HFF-Myc (cell line): ENCODE results near the gene MPHOSPH9.

Experiments
- DNase-seq: peaks from one replicate; pipeline ENCODE4 v3.0.0-alpha.2; 2011; ENCODE audit warnings: low read depth; ENCODE audit errors: extremely low read depth
- H3K4me3 ChIP-seq: replicated peaks from 2 replicates; pipeline ENCODE4 v1.5.1; 2011; ENCODE audit warnings: low read depth, mild to moderate bottlenecking, control low read depth, low read length
- TF ChIP-seq, protein P1 (sequence below): IDR thresholded peaks from 2 replicates; pipeline ENCODE4 v1.5.1; 2012; ENCODE audit warnings: mild to moderate bottlenecking, low read depth, low read length, control low read depth; ENCODE audit errors: missing control alignments

The MPHOSPH9 gene

DNA sequence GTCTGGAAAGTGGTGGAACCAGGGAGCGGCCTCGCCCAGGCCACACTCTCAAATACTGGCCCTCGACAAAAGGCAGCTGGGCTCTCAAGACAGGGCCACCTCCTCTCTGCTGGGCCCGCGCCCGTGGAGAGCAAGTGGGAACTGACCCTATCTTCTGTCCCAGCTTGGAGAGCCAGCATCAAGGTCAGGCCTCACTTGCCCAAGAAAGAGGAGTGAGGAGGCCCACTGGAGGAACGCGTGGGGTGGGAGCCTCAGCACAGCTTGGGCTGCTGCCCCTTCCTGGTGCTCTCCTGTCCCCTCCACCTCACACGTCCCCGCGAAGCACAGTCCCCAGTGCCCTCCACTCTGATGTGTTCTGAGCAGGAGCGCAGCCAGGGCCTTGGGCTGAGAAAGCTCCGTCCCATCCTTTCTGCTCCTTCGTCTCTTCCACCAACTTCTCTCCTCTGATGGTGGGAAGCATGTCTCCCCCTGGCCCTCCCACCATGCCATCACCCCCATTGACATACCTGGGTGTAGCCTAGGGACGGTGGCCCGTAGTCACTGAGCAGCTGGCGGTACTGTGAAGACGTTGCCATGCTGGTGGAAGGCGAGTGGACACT lies 33.8 kb upstream of the MPHOSPH9 start:
- DNase-seq = no peak
- no peak overlapping the region for H3K4me3 ChIP-seq
- TF ChIP-seq, protein P1, sequence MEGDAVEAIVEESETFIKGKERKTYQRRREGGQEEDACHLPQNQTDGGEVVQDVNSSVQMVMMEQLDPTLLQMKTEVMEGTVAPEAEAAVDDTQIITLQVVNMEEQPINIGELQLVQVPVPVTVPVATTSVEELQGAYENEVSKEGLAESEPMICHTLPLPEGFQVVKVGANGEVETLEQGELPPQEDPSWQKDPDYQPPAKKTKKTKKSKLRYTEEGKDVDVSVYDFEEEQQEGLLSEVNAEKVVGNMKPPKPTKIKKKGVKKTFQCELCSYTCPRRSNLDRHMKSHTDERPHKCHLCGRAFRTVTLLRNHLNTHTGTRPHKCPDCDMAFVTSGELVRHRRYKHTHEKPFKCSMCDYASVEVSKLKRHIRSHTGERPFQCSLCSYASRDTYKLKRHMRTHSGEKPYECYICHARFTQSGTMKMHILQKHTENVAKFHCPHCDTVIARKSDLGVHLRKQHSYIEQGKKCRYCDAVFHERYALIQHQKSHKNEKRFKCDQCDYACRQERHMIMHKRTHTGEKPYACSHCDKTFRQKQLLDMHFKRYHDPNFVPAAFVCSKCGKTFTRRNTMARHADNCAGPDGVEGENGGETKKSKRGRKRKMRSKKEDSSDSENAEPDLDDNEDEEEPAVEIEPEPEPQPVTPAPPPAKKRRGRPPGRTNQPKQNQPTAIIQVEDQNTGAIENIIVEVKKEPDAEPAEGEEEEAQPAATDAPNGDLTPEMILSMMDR = no peak

DNA sequence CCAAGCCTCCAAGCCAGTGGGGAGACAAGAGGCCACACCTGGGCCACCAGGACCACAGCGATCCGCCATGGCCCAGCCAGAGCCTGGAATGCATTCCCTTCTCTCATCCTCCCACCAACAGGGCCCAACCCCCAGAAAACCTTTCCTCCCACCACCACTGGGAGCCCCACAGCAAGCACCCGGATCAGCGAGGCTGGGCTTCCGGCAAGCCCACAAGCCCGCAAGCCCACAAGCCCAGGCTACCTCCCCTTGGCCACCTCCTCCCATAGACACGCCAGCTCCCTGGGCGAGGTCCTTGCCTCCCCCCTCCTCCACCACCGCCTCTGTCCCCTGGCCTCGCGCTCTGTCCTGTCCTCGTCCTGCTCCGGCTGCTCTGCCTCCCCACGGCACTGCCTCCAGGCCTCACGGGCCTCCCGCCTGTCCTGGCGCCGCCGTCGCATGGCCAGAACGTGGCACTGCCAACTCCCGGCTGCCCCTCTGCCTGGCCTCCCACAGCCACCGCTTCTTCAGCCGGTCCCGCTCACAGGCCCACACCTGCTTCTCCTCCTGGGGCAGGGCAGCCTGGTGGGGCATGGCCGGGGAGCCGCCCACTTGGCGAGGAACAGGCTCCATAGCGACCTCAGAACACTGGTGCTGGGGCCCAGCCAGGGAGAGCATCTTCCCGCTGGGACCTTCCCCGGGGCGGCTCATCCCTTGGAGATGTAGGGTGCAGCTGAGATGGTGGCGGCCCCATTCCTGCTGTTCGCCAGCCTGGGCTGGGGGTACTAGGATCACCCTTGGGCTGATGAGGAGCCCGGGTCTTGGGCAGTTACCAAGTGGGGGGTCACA lies 33.1 kb upstream of the MPHOSPH9 start:
- TF ChIP-seq, protein P1 = no peak
- DNase-seq = no peak
- no peak overlapping the region for H3K4me3 ChIP-seq

DNA sequence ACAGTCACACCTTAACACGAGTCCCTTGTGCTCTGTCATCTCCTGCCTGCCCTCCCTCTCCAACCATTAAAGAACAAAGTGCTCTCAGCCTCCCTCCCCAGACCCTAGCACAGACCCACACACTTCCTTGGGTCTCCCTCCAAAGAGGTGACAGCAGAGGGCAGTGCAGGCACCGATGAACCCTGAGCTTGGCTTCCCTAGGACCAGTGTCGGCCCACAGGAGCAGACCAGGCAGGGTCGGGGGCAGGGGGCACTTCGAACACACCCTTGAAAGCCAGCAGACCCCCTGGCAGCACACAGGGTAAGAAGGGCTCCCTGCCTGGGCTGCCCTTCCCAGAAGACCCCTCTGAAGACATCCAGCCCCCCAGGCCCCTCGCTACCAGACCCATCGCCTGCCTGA lies 31.7 kb upstream of the MPHOSPH9 start:
- TF ChIP-seq, protein P1 = peak; percentile 20
- no peak for DNase-seq

DNA sequence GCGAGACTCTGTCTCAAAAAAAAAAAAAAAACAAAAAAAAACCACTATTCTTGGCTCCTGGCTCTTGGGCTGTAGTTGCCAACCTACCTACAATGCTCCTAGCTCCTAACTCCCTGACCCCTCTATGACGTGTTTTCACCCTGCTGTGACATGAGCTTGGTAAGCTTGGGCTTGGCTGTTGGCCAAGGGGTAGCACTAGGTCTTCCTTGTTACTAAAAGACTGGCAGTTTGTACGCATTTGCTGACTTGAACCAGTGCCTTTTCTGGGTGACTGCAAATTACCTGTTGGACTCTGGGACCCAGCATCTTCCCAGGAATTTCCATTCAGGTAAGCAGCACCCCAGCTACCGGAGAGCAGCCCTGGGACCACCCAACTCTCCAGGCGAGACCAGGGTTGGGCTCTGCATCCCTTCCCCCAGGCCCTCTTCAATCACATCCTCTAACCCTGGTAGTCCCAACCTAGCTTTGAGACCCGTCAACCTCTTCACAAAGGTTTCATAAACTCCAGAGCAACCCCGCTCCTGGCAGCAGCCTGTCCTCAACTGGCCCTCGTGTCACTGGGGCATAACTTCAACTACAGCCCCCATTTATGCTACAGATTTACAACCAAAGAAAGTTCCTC lies 30.4 kb upstream of the MPHOSPH9 start:
- TF ChIP-seq, protein P1 = no peak
- no peak overlapping the region for H3K4me3 ChIP-seq
- no peak for DNase-seq

More for the DNA sequence above, 31.7 kb upstream of the MPHOSPH9 start:
- H3K4me3 ChIP-seq = no peak overlapping the region

DNA sequence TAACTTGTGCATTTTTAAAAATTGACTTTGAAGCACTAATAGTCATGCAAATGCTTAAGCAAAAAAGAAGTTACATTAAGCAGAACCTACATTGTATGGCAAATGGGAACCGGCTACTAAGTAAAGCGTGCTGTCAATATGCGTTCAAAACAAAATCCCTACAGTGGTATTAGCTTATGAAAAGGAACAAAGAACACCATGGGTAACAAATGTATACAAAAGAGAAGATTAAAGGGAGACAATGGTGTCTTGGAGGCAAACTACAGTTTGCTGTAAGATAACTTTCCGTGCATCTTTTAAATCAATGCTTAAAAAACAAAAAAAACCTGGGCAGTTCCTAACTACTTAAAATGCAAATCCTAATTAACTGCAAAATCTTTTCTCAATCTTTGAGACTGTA lies 28.3 kb upstream of the MPHOSPH9 start:
- TF ChIP-seq, protein P1 = no peak
- no peak for DNase-seq

DNA sequence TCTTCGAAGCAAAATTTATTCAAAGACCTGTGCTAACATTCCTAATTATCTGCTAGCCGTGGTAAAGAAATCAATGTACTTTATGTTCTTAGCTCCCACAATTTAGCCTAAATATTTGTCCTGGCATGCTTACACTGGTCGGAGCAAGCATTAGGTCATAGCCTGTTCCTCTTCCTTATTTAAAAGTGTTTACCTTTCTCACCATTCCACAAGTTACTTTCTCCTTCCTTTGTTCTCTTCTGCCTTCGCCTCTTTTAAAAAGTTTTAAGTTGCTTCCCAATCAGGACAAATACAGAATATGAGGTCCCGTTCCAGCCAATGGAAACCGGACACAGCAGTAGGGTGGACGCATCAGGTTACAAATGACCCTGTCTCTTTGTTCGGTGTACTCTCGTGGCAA lies 27.1 kb upstream of the MPHOSPH9 start:
- TF ChIP-seq, protein P1 = no peak
- no peak overlapping the region for H3K4me3 ChIP-seq
- DNase-seq = no peak

More for the DNA sequence above, 28.3 kb upstream of the MPHOSPH9 start:
- no peak overlapping the region for H3K4me3 ChIP-seq
